Right atrium auricular region (tissue), 2 donors: ENCODE measurements around the gene CRTC2. TPM values are rescaled to one million over a fixed set of nuclear protein-coding genes. Genes with fewer than 3 reads are reported as not detected.
A peak's percentile ranks its signal among the peaks of the same experiment; 100 is the strongest.
"Not testable (repeated sequence)": the region's sequence is repeated elsewhere in the genome, so short reads cannot be mapped to it uniquely, and the experiment has no call there.

Experiments used
- DNase-seq: peaks from one replicate; pipeline ENCODE4 v3.0.0-alpha.2; 2019; ENCODE audit warnings: low spot score
- H3K27ac ChIP-seq, 2 donors: fragments of 200-600 bp; sonication (generic); 1 replicate in 1 of 2; 2 replicates in 1 of 2; pipeline ENCODE4 v1.5.1; 2016 to 2019
- H3K27me3 ChIP-seq, 2 donors: fragments of 200-600 bp; sonication (generic); one replicate each; pipeline versions ENCODE4 v1.5.1 to v1.6.0; 2017 to 2019
- H3K36me3 ChIP-seq: fragments of 200-600 bp; sonication (generic); one replicate; pipeline ENCODE4 v1.5.1; 2016
- H3K4me1 ChIP-seq, 2 donors: fragments of 200-600 bp; sonication (generic); one replicate each; pipeline versions ENCODE4 v1.5.1 to v1.6.0; 2017 to 2019
- H3K4me3 ChIP-seq, 2 donors: fragments of 200-600 bp; sonication (generic); 1 replicate in 1 of 2; 2 replicates in 1 of 2; pipeline ENCODE4 v1.5.1; 2017 to 2019; ENCODE audit warnings: mild to moderate bottlenecking in 1 of 2, moderate library complexity in 1 of 2
- H3K9me3 ChIP-seq, 2 donors: fragments of 200-600 bp; sonication (generic); one replicate each; pipeline ENCODE4 v1.5.1; 2019
- total RNA-seq, 2 donors: library from RNA; depleted of rRNA; stranded (reverse); fragments of >200 nt; gene quantifications; one replicate each; pipeline ENCODE4 v1.1.0, GENCODE V29; 2016
- TF ChIP-seq, protein P1 (sequence below), 2 donors: fragments of 200-600 bp; sonication (generic); IDR thresholded peaks; one replicate each; pipeline ENCODE4 v1.5.1; 2019; ENCODE audit warnings: antibody characterized with exemption in 2 of 2

Gene CRTC2
- total RNA-seq, 2 donors from 2014 or later = 10.5 to 14.3 TPM

DNA sequence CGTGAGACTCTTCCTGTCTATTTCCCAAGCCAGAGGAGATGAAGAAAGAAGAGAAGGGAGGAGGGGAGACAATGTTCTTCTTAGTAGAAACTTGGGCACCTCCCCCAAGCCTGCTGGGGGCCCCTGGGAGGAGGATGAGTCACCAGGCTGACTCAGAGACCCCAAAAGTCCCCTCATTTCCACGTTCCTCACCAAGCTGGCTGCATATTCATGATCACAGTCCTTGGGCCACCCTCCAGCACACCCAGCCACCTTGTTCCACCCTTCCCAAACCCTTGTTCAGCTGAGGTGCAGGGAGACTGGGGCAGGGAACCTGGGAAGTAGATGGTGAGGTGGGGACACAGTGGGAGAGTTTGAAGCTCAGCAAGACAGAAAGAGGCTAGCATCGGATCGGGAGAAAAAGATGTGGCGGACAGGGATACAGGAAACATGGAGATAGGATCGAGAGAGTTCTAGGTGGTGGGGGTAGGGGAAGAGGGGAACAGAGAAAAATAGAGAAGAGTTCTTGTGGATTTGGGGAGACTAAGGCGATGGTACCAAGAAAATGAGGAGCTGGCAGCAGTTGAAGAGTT lies 27.0 kb upstream of the CRTC2 start:
- H3K4me1 ChIP-seq = peaks cover 0 to 26% of the 10 kb centered on the region in 2 donors
- no peaks in the 10 kb centered on the region for H3K27me3 ChIP-seq
- TF ChIP-seq, protein P1, sequence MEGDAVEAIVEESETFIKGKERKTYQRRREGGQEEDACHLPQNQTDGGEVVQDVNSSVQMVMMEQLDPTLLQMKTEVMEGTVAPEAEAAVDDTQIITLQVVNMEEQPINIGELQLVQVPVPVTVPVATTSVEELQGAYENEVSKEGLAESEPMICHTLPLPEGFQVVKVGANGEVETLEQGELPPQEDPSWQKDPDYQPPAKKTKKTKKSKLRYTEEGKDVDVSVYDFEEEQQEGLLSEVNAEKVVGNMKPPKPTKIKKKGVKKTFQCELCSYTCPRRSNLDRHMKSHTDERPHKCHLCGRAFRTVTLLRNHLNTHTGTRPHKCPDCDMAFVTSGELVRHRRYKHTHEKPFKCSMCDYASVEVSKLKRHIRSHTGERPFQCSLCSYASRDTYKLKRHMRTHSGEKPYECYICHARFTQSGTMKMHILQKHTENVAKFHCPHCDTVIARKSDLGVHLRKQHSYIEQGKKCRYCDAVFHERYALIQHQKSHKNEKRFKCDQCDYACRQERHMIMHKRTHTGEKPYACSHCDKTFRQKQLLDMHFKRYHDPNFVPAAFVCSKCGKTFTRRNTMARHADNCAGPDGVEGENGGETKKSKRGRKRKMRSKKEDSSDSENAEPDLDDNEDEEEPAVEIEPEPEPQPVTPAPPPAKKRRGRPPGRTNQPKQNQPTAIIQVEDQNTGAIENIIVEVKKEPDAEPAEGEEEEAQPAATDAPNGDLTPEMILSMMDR (IDR thresholded peaks at IDR 0.05) = no peak
- H3K9me3 ChIP-seq = no peaks in the 10 kb centered on the region
- peak overlapping the region; percentile 51 to 64 for H3K4me3 ChIP-seq
- H3K36me3 ChIP-seq = no peaks in the 10 kb centered on the region
- peak; percentile 80 for DNase-seq
- peak overlapping the region; percentile 85 to 89 for H3K27ac ChIP-seq

GRCh38 chr1:153984123-153984894 lies 25.9 kb upstream of the CRTC2 start:
- DNase-seq = no peak
- H3K27me3 ChIP-seq = no peaks in the 10 kb centered on the region
- H3K4me3 ChIP-seq = peak overlapping the region in 1 of 2 donors; percentile 64
- TF ChIP-seq, protein P1 (IDR thresholded peaks at IDR 0.05) = no peak
- no peaks in the 10 kb centered on the region for H3K36me3 ChIP-seq
- H3K27ac ChIP-seq = peak overlapping the region in 1 of 2 donors; percentile 85
- H3K4me1 ChIP-seq = peaks cover 0 to 26% of the 10 kb centered on the region in 2 donors
- H3K9me3 ChIP-seq = no peaks in the 10 kb centered on the region

DNA sequence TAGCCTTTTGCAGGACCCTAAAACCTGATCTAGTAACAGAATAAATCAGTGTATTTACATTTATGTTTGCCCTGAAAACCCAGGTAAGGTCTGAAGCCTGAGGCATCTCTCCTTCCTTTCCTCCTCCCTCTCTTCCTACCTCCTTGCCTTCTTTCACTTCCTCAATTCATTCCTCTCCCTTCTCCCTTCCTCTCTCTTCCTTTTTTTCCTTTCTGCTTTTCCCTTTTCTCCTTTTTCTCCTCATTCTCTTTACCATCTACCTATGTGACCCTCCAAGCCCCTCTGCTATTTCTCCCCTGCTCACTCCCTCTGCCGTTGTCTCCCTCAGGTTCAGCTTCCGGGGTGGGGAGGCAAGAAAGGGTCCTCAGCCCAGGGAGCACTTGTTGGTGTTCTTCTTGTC lies 23.3 kb upstream of the CRTC2 start:
- not testable (repeated sequence) for H3K27ac ChIP-seq, H3K9me3 ChIP-seq, H3K4me3 ChIP-seq, H3K36me3 ChIP-seq, H3K27me3 ChIP-seq, DNase-seq
- H3K4me1 ChIP-seq = peaks cover 0 to 33% of the 10 kb centered on the region in 2 donors

DNA sequence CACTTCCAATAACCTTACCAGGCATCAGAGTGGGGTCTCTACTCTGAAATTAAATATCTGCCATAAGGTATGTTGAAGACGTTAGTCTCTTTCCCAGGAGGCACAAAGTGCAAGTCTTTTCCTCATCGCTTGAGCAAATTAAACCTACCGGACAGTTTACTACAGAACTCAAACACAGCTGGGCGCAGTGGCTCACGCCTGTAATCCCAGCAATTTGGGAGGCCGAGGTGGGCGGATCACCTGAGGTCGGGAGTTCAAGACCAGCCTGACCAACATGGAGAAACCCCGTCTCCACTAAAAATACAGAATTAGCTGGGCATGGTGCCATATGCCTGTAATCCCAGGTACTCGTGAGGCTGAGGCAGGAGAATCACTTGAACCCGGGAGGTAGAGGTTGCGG lies 20.7 kb upstream of the CRTC2 start:
- DNase-seq, H3K4me3 ChIP-seq, H3K27ac ChIP-seq, H3K27me3 ChIP-seq, H3K9me3 ChIP-seq: not testable (repeated sequence)
- peaks cover 0 to 23% of the 10 kb centered on the region in 2 donors for H3K4me1 ChIP-seq
- H3K36me3 ChIP-seq = peaks cover 20% of the 10 kb centered on the region

- TF ChIP-seq, protein P1 (IDR thresholded peaks at IDR 0.05) = no peak
- peak overlapping the region; percentile 94 to 96 for H3K27ac ChIP-seq
- peak overlapping the region; percentile 93 to 98 for H3K4me3 ChIP-seq
- no peaks in the 10 kb centered on the region for H3K27me3 ChIP-seq
- no peaks in the 10 kb centered on the region for H3K9me3 ChIP-seq
- peaks cover 27% of the 10 kb centered on the region for H3K36me3 ChIP-seq
- DNase-seq = no peak
- H3K4me1 ChIP-seq = peaks cover 0 to 23% of the 10 kb centered on the region in 2 donors
Measured at GRCh38 chr1:153978274-153978909, 20.0 kb upstream of the CRTC2 start.

DNA sequence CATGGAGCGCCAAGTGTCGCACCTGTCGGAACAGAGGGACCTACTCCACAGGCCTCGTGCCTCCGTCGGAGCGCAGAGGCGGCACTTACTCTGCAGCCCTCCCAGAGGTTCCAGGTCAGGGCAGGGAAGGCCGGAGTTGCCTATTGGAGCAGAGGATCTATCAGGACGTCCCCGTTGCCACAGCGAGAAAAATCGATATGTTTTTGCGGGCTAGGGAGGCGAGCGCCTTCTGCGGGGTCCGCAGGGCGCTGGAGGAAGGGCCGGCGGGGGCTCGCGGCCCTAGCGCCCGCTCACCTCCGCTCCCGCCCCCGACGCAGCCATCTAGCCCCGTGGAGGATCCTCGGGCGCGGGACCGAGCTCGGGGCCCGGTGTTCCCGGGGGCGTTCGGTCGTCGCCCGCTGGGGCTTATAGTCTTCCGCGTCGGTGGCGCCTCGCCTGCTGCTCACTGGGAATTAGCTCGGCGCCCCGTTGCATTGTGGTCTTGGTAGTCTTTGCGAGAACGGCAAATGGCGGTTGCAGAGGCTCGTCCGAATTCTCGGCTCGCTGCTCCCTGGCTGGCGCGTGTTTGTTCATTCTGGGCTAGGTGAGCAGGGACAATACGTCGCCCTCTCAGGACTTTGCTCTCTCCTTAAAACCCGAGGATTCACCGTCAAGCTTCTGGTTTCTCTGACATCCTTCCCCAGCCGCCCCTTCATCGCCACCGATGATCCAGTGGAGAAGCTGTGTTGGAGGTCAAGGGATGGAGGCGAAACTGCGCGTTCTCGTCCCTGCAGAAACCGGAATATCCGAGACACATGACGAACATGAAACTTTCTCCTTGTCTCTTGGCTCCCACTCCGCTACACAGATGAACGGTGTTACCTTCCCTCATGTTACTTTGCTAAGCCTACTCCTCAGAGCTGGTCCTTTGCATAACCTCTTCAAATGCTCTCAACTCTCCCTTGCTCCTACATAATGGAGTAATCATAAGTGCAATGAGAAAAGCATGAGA lies 19.1 kb upstream of the CRTC2 start, which contains the start of gene JTB:
Gene JTB, minus strand, starts transcription at position 425 of the 991 bp plus-strand sequence. Its CDS starts 422 bp downstream, at position 3.
- TF ChIP-seq, protein P1 (IDR thresholded peaks at IDR 0.05) = peak in 1 of 2 donors; percentile 17
- H3K9me3 ChIP-seq = no peaks in the 10 kb centered on the region
- peaks cover 30% of the 10 kb centered on the region for H3K36me3 ChIP-seq
- H3K27me3 ChIP-seq = no peaks in the 10 kb centered on the region
- peak within 1 kb of the TSS; percentile 93 to 98 for H3K4me3 ChIP-seq
- peak; percentile 93 for DNase-seq
- peaks cover 0 to 23% of the 10 kb centered on the region in 2 donors for H3K4me1 ChIP-seq
- H3K27ac ChIP-seq = peak within 1 kb of the TSS; percentile 94 to 96
